Stimulated activated CD4-positive, alpha-beta T cell treated with anti-CD3 and anti-CD28 coated beads, Interleukin-1b, Interleukin-23, amount 100 ng/mL, for 4 hours (primary cell): ENCODE results near the gene TBC1D3B.
"Not testable (repeated sequence)": the region's sequence is repeated elsewhere in the genome, so short reads cannot be mapped to it uniquely, and the experiment has no call there.

ENCODE experiments used
- DNase-seq, 2 donors: peaks; one replicate each; pipeline ENCODE4 v3.0.0-alpha.2; 2020; ENCODE audit warnings: low read depth in 2 of 2

The TBC1D3B gene

GRCh38 chr17:36128411-36128978 is 47.9 kb downstream of the TBC1D3B start:
- DNase-seq = no peak

GRCh38 chr17:36127911-36128310 is 48.5 kb downstream of the TBC1D3B start:
- DNase-seq = no peak

- DNase-seq = no peak
Measured at GRCh38 chr17:36127199-36127893, 49.1 kb downstream of the TBC1D3B start.

- DNase-seq = no peak
Measured at GRCh38 chr17:36124879-36125824, 51.3 kb downstream of the TBC1D3B start.

- DNase-seq = no peak
Measured at GRCh38 chr17:36123431-36123830, 53.0 kb downstream of the TBC1D3B start.

GRCh38 chr17:36121099-36121498 is 55.3 kb downstream of the TBC1D3B start:
- not testable (repeated sequence) for DNase-seq

- DNase-seq = no peak
Measured at GRCh38 chr17:36120221-36120620, 56.2 kb downstream of the TBC1D3B start.

- DNase-seq = no peak
Measured at GRCh38 chr17:36118477-36119353, 57.7 kb downstream of the TBC1D3B start.

- DNase-seq = no peak
Measured at GRCh38 chr17:36117505-36118382, 58.7 kb downstream of the TBC1D3B start.
